CD4-positive, alpha-beta T cell treated with Interferon alpha-2 for 1 hour (primary cell): ENCODE results near the gene MRC2.
"Not testable (repeated sequence)": the region's sequence is repeated elsewhere in the genome, so short reads cannot be mapped to it uniquely, and the experiment has no call there.

Experiments
- DNase-seq, 2 donors: peaks; one replicate each; pipeline ENCODE4 v3.0.0-alpha.2; 2020 to 2022

MRC2 gene

GRCh38 chr17:62684179-62684578, 56.7 kb downstream of the MRC2 start:
- DNase-seq, result no peak

GRCh38 chr17:62687997-62688396, 60.5 kb downstream of the MRC2 start:
- no peak for DNase-seq

DNA sequence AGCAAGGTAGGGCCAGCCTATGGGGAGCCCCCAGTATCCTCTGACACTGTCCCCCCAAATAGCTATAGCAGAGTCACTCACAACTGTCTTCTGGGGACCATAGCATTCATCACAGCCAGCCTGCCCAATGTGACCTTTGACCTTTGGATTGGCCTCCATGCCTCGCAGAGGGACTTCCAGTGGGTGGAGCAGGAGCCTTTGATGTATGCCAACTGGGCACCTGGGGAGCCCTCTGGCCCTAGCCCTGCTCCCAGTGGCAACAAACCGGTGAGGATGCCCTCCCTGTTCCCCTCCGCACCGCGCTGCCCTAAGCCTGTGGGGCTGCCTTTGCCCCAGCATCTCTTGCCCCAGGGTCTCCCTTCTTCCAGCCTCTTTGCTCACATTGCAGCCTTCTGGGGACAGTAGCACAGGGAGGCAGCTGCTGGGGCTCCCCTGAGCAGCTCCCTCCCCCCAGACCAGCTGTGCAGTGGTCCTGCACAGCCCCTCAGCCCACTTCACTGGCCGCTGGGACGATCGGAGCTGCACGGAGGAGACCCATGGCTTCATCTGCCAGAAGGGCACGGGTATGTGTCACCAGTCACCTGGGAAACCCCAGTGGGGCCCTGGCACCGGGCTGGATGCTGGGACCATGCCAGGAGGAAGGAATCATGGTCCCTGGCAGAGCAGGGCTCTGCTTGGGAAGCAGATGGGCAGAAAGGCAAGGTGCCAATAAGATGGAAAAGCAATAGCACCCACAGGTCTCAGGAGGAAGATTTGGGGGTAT, 61.1 kb downstream of the MRC2 start:
- no peak for DNase-seq

DNA sequence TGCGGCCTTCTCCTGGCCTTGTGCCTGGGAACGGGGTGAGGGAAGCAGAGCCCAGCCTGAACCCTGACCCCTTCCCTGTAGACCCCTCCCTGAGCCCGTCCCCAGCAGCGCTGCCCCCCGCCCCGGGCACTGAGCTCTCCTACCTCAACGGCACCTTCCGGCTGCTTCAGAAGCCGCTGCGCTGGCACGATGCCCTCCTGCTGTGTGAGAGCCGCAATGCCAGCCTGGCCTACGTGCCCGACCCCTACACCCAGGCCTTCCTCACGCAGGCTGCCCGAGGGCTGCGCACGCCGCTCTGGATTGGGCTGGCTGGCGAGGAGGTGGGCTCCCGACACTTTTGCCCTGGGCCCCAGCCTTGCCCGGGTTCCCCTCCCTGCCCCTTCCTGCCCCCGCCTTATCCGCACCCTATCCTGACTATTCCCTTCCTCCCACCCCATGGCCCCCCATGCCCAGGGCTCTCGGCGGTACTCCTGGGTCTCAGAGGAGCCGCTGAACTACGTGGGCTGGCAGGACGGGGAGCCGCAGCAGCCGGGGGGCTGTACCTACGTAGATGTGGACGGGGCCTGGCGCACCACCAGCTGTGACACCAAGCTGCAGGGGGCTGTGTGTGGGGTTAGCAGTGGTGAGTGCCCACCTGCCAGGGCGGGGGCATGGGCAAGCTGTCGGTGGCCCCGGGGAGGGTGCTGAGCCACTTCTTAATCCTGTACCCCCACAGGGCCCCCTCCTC, 62.1 kb downstream of the MRC2 start:
- no peak for DNase-seq

DNA sequence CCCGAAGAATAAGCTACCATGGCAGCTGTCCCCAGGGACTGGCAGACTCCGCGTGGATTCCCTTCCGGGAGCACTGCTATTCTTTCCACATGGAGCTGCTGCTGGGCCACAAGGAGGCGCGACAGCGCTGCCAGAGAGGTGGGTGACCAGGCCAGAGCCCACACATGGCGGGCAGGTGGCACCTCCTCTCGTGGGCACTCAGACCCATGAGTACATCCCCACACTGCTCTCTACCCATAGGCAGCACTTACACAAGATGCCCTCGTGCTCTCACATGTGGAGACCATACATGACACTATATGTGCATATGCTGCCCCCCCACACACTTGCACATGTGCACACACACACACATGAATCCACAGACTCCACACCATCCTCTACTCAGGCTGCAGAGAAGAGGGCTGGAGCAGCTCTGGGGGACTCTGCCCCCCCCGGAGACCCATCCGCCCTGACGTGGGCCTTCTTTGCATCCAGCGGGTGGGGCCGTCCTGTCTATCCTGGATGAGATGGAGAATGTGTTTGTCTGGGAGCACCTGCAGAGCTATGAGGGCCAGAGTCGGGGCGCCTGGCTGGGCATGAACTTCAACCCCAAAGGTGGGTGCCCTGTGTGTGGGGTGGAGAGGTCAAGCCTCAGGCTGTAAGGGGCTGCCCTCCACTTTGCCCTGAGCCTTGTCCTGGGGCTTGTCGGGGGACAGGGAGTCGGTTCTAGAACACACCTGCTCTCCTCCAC, 62.9 kb downstream of the MRC2 start:
- DNase-seq, result no peak

DNA sequence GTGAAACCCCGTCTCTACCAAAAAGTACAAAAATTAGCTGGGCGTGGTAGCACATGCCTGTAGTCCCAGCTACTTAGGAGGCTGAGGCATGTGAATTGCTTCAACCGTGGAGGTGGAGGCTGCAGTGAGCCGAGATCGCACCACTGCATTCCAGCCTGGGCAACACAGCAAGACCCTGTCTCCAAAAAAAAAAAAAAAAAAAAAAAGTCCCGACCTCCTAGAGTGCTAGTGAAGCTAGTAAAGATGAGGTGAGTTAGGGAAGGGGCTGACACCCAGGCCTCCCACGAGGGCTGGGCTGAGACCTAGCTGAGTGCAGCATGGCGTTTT, 64.1 kb downstream of the MRC2 start:
- not testable (repeated sequence) for DNase-seq

GRCh38 chr17:62692159-62692651, 64.7 kb downstream of the MRC2 start:
- DNase-seq, result no peak

DNA sequence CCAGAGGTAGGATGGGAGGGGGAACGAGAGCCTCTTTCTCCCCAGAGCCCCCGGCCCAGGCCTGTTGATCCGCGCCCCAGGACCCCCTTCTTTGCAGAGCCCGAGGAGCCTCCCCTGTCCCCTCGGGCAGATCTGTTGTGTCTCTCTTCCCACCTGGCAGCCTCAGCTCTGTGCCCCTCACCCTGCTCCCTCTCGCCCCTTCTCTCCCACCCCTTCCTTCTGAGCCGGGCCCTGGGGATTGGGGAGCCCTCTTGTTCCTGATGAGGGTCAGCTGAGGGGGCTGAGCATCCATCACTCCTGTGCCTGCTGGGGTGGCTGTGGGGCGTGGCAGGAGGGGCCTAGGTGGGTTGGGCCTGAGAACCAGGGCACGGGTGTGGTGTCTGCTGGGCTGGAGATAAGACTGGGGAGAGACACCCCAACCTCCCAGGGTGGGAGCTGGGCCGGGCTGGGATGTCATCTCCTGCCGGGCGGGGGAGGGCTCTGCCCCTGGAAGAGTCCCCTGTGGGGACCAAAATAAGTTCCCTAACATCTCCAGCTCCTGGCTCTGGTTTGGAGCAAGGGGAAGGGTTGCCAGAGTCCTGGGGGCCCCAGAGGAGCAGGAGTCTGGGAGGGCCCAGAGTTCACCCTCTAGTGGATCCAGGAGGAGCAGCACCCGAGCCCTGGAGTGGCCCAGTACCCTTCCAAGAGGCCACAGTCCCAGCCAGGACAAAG, 65.4 kb downstream of the MRC2 start:
- peak in 1 of 2 donors; percentile 2 for DNase-seq

DNA sequence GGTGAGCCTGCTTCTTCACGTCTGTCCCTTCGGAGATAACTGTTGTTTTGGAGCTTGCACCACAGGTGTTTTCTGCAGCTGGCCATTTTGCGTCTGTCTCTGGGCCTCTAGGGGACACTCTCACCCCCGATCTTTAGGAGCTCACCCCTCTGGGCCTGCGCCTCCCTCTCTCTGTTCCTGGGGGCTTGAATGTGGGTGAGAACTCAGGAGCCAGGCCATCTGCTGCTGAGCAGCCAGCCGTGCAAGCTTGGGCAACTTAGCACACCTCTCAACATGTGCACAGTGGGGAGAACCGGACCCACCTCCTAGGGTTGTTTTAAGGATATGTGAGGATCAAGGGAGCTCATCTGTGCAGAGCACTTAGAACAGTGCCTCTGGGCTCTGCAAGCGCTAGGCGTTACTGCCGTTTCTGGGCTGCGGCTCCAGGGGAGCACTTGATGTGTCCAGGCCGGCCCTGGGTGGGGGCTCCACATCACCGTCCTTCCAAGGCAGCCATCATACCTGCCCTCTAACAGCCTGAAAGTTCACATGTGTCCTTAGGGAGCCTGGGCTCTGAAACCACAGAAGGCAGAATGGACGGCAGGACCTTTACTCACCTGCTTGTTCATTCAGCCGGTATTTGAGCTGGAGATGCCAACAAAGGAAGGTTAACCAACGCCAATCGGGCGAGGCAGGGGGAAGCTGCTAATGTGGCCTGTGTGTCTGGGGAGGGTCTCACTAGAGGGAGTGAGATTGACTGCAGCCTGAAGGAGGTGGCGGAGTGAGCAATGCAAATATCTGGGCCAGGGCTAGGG, 66.3 kb downstream of the MRC2 start:
- no peak for DNase-seq

GRCh38 chr17:62695093-62695738, 67.7 kb downstream of the MRC2 start:
- not testable (repeated sequence) for DNase-seq

DNA sequence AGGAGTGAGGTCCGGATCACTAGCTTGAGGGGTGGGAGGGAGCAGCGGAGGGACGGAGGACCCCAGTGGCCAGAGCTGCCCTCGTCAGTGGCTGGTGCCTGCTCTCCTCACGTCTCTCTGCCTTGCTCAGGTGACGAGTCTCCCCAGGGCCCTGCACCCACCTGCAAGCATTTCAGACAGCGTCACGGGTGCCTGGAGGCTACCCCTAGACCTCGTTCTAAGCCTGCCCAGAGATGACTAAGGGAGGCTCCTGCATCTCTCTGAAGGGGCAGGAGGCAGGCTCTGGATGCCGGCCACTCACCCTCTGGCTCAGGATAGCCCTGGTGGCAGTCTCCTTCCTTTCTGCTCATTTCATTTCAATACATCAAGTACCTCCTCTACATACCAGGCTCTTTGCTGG, 68.8 kb downstream of the MRC2 start:
- DNase-seq, result no peak

DNA sequence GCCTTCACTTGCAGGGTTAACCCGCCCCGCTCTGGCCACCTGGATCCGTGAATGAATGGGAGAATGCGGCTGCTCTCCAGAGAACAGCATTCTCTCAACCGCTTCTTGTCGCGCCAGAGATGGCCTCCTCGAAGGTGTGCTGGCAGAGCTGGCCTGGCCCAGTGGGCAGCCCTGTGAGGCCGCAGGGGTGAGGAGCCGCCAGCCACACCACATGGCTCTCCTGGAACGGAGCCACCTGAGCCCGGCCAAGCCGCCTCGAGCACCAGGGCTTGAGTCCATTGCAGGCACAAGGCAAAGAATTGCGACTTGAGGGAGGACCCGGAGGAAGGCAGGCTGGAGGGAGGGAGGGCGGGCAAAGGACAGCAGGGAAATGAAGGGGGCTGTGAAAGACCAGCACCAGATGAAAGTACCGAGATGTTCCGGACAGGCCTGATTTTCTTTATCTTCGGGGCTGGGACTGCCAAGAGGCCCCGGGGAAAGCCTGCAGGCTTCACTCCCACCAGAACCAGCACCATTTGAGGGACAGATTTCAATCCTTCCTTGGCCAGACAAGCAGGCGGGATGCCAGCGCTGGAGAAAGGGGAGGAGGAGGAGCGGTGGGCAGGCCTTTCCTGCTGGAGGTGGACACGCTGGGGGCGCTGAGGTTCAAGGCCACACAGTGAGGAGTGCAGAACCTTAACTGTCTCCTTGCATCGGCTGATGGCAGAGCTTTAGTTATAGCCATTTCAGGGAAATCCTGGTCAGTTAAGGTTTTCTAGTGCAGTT, 69.4 kb downstream of the MRC2 start:
- no peak for DNase-seq

DNA sequence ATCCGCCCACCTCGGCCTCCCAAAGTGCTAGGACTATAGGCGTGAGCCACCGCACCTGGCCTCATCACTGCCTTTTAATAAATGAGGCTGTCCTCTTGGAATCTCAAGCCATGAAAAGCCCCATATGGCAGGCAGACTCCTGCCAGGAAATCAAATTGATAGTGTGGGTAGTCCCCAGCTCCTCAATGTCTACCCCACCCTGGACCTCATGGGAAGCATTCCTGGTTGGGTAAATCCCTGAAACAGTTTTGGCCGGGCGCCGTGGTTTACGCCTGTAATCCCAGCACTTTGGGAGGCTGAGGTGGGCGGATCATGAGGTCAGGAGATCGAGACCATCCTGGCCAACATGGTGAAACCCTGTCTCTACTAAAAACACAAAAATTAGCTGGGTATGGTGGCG, 71.0 kb downstream of the MRC2 start:
- not testable (repeated sequence) for DNase-seq

DNA sequence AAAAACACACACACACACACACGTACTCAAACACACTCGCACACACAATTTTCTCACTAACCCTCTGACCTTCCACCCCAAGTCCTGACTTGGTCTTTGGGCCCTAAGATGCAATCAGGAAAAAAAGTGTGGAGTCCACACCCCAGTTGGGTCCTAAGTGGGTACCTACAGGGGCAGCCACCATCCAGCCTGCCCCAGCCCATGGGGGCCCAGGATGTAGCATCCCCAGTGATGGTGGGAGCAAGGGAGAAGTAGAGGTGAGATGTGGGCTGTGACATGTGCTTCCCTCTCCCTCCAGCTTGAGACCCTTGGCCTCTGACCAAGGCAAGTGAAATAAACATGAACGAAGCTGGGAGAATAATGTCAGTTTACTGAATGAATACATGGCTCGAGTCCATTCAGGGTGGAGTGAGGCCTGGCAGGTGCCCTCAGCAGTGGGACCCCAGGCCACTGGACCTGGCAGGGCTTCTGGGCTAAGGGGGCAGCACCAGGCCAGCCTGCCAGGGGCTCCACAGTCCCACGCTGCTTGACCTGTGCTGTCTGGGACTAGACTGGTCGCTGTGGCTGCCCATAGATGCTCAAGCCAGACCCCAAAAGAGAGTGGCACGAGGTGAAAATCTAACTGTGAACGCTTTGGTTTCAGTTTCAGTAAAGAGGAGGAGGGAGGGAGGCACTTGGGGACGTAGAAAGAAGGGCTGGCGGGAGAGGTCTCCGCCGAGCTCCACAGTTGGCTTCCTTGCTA, 73.7 kb downstream of the MRC2 start:
- no peak for DNase-seq

- no peak for DNase-seq
Measured at GRCh38 chr17:62701706-62702085, 74.2 kb downstream of the MRC2 start.

- no peak for DNase-seq
Measured at GRCh38 chr17:62702746-62703260, 75.3 kb downstream of the MRC2 start.

DNA sequence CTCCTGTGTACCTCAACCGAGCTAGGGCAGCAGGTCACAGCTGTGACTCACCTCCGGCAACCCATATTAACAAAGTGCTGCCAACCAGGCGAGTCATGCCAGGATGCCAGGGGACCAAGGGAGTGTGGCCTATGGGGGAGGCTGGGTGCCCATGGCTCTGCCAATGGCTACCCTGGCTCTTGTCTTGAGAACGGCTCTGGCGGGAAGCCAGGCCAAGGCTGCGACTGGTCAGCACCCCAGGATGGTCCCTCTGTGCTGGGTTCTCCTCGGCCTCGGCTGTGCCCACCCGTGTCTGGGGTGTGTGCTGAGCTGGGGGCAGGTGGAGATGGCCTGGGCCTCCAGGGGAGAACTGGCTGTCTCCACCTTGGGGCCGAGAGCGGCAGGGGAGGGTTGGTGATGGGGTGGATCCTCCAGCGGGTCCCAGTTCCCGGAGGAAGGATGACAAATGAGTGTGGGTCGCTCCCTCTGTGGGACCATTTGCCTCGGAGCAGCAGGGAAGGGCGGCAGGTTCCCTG, 75.8 kb downstream of the MRC2 start:
- no peak for DNase-seq

DNA sequence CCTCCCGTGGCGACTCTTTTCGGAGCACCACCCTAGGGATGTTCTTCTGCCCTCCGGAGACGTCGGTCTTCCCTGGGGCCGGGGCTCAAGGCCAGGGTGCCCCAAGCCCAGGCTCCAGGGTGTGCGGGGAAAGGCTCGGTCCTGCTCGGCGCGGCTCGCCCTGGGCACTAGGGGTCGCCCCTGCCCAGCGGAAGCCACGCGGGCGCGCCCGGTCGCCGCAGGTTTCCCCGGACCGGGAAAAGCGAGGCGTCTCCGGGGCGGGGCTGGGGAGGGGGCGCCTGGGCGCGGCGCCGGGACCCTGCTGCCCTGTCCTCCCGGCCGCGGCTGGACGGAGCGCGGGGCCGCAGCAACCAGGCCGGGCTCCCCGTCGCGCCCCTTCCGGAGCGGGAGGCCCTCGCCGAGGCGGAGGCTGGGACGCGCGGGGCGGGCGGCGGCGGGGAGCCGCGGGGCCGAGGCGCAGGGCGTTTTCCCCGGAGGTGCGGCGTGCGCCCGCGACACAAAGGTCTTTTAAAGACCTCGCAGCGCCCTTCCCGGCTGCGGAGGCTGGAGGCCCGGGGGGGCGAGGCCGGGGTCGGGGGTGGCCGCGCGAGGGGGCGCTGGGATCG, 76.4 kb downstream of the MRC2 start:
- peak; percentile 63 to 78 for DNase-seq

DNA sequence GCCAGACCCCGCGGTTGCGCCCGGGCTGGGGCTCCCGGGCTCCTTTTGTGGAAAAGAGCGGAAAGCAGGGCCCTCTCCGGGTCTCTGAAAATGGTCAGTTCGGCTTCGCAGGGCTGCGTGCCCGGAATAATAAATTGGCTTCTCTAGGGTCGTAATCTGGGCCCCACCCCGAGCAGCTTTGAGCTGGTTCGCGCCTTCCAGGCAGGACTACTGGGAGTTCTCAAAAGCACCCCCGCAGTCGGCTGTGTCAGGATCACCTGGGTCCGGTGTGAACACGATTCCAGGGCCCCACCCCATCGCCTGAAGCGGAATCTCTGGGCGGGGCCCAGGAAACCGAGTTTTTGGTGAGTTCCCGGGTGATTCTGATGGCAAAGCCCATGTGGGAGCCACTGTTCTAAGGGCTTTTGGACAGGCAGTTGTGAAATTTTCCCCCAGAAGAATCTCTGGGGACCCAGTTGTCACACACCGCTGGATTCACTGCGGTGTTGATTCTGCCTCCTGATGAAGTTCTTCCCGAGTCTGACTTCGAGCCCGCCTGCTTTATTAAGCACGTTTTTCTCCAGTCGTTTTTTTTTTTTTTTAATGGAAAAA, 77.0 kb downstream of the MRC2 start:
- DNase-seq, result peak in 1 of 2 donors; percentile 2
